GM19099 (cell line): ENCODE results near the gene TENT4A.

ENCODE experiments used
- POLR2A ChIP-seq: IDR thresholded peaks from 3 replicates; pipeline ENCODE4 v1.6.1; 2011; ENCODE audit warnings: low read depth; ENCODE audit not compliant: insufficient read length; ENCODE audit errors: extremely low read depth

Gene TENT4A

DNA sequence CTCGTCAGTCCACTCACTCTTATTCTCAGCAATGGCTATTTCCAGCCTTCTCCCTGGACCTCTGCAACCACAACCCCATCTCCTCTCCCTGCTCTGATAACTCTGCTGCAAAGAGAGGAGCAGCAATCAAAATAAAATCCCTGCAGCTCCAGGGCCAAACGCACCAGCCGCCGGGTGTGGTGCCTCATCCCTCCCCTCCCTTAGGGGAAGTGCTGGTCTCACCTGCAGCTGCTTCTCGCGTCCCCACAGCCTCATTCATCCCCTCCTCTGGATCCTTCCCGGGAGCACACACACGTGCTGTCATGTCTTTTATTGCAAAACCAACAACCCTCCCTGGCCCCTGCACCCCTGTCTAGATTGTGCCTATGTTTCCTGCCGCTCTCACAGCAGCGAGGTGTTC lies 77.8 kb downstream of the TENT4A start:
- TF ChIP-seq POLR2A: no peak

DNA sequence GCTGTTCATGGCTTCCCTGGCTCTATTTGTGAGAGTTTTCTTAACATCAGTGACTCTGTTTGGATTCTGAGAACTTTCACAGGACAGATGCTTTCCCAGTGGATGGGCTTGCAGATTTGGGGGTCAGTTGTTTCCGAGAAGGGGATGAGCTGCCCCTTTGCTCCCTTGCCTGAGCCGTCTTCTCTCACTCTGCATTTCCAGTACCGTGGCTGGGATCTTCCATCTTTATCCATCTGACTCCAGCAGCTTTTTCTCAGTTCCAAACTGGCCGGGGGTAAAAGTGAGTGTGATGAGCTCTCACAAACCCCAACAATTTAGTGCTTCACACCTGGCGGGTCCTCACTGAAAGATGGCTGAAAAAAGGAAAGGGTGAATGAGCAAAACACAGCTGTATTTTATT lies 79.1 kb downstream of the TENT4A start:
- no peak for TF ChIP-seq POLR2A

DNA sequence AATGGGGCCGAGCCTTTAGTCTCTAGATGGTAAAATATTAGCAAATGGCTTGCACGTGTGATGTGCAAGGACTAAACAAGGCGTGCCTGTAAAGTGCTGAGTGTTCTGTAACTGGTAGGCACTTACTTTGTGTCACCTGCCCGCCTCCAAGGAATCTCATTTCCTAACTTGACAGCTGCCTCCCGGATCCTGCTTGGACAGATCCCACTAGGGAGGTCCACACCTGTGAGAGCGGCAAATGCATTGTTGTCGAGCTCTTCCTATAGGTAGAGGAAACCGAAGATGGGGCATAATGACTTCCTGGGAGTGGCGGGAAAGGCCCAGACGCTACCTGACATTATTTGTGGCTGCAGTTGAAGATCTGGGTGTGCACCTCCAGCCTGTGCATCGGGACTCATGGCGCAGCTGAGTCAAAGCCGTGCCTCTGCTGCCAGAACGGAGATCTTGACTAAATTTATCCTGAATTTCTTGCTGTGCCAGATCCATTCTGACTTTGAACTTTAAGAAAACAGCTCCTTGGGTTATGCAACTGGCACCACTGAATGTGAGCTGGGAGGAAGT lies 79.8 kb downstream of the TENT4A start:
- TF ChIP-seq POLR2A: no peak

DNA sequence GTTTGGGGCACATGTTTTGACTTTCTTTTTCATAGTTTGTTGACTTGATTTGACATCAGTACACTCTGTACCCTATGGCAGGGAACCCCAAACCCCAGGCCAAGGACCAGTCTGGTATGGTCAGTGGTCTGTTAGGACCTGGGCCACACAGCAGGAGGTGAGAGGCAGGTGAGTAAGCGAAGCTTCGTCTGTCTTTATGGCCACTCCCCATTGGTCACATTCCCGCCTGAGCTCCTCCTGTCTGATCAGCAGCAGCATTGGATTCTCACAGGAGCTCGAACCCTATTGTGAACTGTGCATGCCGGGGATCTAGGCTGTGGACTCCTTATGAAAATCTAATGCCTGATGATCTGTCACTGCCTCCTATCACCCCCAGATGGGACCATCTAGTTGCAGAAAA lies 88.0 kb downstream of the TENT4A start:
- no peak for TF ChIP-seq POLR2A

DNA sequence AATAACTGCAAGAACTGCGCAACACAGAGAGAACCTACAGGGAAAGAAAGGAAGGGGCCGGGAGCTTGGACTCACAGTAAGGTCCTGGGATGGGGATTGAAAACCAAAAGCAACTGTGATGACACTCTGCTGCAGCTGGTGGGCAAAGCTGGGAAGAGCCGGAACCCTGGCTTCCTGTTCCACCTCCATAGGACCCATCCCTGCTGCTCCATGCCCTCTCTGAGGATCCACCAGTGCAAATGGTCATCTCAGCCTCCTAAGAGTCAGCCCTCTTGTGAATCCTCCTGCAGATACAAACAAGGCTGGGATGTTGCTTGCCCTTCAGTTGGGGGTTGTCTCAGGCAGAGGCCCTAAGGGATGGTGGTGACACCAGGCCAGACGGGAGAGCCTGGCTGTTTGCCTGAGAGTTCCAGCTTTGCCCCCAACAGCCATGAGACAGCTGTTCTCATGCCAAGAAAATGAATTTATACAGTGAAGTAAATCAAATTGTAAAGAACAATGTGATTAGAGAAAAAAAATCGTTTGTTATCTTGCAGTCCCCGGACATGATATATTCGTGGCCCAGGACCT lies 90.8 kb downstream of the TENT4A start:
- TF ChIP-seq POLR2A: no peak

DNA sequence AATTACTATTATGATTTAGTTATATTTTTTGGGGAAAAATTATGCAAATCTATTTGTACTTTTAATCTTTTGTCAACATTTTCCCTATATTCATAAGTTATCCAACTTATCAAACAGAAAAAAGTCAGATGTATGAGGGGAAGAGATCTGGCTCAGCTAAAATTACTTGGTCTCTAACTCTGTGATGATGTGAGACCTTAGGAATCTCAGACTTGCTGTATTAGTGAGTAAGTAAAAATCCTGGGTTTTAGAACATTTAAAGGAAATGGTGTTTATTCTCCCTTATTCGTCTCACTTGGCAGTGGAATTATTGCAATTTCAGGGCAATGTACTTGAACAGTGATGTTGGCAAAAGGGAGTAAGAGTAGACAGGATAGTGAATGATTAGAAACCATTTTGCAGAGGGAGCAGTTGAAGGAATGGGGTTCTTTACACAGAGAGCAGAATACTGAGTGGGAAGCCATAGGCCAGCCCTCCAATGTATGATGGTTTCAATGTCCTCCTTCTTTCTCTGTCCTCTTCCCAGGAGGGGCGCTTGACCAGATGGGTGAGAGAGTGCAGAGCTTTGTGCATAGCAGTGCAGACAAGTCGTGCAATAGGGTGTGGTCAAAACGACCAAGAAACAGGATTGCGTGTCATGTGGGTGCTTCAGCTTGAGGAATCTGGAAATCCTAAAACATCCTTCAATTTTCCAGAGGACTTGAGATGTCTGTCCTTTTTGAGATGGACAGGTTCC lies 91.7 kb downstream of the TENT4A start:
- no peak for TF ChIP-seq POLR2A

DNA sequence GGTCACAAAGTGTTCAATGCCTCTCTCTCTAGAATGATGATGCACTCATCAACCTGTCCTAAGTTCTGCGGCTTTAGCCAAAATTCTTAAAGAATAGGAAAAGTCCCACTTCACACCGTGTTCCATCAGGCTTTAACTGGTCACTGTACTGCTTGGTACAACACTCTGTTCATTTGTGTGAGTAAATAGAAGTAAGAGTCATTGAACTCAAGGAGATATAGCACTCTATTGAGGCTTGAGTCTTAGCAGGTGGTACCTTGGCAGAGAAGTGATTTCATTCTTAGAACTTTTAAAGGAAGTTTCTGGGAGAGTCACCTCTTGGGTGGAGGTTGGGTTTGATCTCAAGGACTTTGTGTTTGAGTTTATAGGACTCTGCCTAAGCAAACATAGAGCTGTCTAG lies 92.6 kb downstream of the TENT4A start:
- TF ChIP-seq POLR2A: no peak
